ENCODE results near the gene DSTN.

The DSTN gene

GRCh38 chr20:17637413-17637780 is 67.5 kb downstream of the DSTN start:
- no peaks in the 10 kb centered on the region for H3K4me1 ChIP-seq (ENCODE audit: insufficient read depth, low read length, severe bottlenecking)
- no peaks in the 10 kb centered on the region for H3K9me2 ChIP-seq (ENCODE audit: low read depth, low read length)
- H2AFZ ChIP-seq (ENCODE audit: low read length) = no peak overlapping the region
- no peak overlapping the region for H3K4me3 ChIP-seq (ENCODE audit: low read depth, low read length, poor library complexity, severe bottlenecking)
- H3K27ac ChIP-seq (ENCODE audit: low read depth, low read length, poor library complexity, severe bottlenecking) = no peak overlapping the region
- no peak overlapping the region for H3K4me2 ChIP-seq (ENCODE audit: low read length)
- H3K36me3 ChIP-seq (ENCODE audit: insufficient read depth, low read length) = peaks cover 20% of the 10 kb centered on the region; the same call in 1 of the 2 replicates
- no peaks in the 10 kb centered on the region for H4K20me1 ChIP-seq (ENCODE audit: insufficient read depth, low read length)
- H3F3A ChIP-seq (ENCODE audit: insufficient read depth, low read length) = no peaks in the 10 kb centered on the region
- H3K9ac ChIP-seq (ENCODE audit: low read length) = no peak overlapping the region
- no peaks in the 10 kb centered on the region for H3K9me3 ChIP-seq (ENCODE audit: low read length)
- TF ChIP-seq CTCF (IDR thresholded peaks at IDR 0.05; ENCODE audit: low read length) (no peak), EZH2 (IDR thresholded peaks at IDR 0.05; ENCODE audit: borderline replicate concordance, low read length) (no peak)
- H3K79me2 ChIP-seq (ENCODE audit: insufficient read depth, low read length) = no peaks in the 10 kb centered on the region
- H3K27me3 ChIP-seq (ENCODE audit: insufficient read depth, low read length) = no peaks in the 10 kb centered on the region

GRCh38 chr20:17637985-17638640 is 68.2 kb downstream of the DSTN start:
- Histone ChIP-seq H3K9me2 (ENCODE audit: low read depth, low read length) (no peaks in the 10 kb centered on the region), H2AFZ (ENCODE audit: low read length) (no peak overlapping the region), H3K36me3 (ENCODE audit: insufficient read depth, low read length) (peaks cover 20% of the 10 kb centered on the region; the same call in 1 of the 2 replicates), H3K79me2 (ENCODE audit: insufficient read depth, low read length) (no peaks in the 10 kb centered on the region), H3K27ac (ENCODE audit: low read depth, low read length, poor library complexity, severe bottlenecking) (no peak overlapping the region), H3K9ac (ENCODE audit: low read length) (no peak overlapping the region), H3K9me3 (ENCODE audit: low read length) (no peaks in the 10 kb centered on the region), H3K4me2 (ENCODE audit: low read length) (no peak overlapping the region), H3K4me1 (ENCODE audit: insufficient read depth, low read length, severe bottlenecking) (peaks cover under 1% of the 10 kb centered on the region), H3F3A (ENCODE audit: insufficient read depth, low read length) (no peaks in the 10 kb centered on the region), H3K27me3 (ENCODE audit: insufficient read depth, low read length) (no peaks in the 10 kb centered on the region), H3K4me3 (ENCODE audit: low read depth, low read length, poor library complexity, severe bottlenecking) (no peak overlapping the region), H4K20me1 (ENCODE audit: insufficient read depth, low read length) (no peaks in the 10 kb centered on the region)
- no peak for TF ChIP-seq EZH2 (IDR thresholded peaks at IDR 0.05; ENCODE audit: borderline replicate concordance, low read length)
- TF ChIP-seq CTCF (IDR thresholded peaks at IDR 0.05; ENCODE audit: low read length) = no peak

- Histone ChIP-seq H3K4me3 (ENCODE audit: low read depth, low read length, poor library complexity, severe bottlenecking) (no peak overlapping the region), H3K9ac (ENCODE audit: low read length) (no peak overlapping the region), H3K27me3 (ENCODE audit: insufficient read depth, low read length) (no peaks in the 10 kb centered on the region), H2AFZ (ENCODE audit: low read length) (no peak overlapping the region), H3K4me1 (ENCODE audit: insufficient read depth, low read length, severe bottlenecking) (peaks cover 8% of the 10 kb centered on the region), H3K79me2 (ENCODE audit: insufficient read depth, low read length) (no peaks in the 10 kb centered on the region), H3K27ac (ENCODE audit: low read depth, low read length, poor library complexity, severe bottlenecking) (no peak overlapping the region), H3F3A (ENCODE audit: insufficient read depth, low read length) (no peaks in the 10 kb centered on the region), H3K4me2 (ENCODE audit: low read length) (no peak overlapping the region), H3K9me2 (ENCODE audit: low read depth, low read length) (no peaks in the 10 kb centered on the region), H4K20me1 (ENCODE audit: insufficient read depth, low read length) (no peaks in the 10 kb centered on the region), H3K9me3 (ENCODE audit: low read length) (no peaks in the 10 kb centered on the region), H3K36me3 (ENCODE audit: insufficient read depth, low read length) (peaks cover 16% of the 10 kb centered on the region; the same call in 1 of the 2 replicates)
- no peak for TF ChIP-seq CTCF (IDR thresholded peaks at IDR 0.05; ENCODE audit: low read length)
- TF ChIP-seq EZH2 (IDR thresholded peaks at IDR 0.05; ENCODE audit: borderline replicate concordance, low read length) = no peak
Observed at GRCh38 chr20:17638835-17639407, 69.0 kb downstream of the DSTN start.
